ENCODE results near the gene TVP23C.

The TVP23C gene

DNA sequence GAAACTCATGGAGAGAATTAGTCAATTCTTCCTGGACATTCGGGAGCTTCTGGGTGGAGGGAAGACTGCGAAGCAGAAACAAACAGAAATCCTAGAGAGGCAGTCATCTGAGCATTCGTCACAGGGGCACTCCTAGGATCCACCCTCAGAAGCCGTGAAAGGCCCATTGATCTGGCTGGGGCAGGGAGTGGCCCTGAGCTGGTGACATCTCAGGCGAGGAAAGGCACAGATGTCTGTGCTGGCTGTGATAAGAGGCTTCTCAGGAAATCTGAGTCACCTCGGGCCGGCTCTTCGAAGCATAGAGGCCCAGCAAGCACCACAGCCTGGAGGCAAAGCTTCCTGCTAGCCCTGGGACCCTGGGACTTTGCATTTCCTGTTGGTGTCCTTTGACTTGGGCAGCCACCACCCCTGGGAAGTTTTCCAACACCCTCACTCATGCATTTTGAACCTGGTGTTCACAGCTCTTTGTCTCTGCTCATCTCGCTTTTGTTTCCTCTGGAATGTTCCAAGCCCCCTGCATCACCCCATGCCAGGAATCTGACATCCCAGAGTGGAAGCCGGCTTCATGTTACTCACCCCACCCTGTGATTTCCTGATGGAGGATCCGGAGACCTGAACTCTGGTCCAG lies 72.5 kb downstream of the TVP23C start:
- H3K27me3 ChIP-seq (ENCODE audit: control insufficient read depth in 1 of 2, insufficient read depth in 1 of 2, low read length in 2 of 2): no peaks in the 10 kb centered on the region
- no peak overlapping the region for H3K4ac ChIP-seq (ENCODE audit: low read depth in 1 of 2, low read length in 2 of 2)
- H2AFZ ChIP-seq (ENCODE audit: low read depth, low read length): peak overlapping the region; percentile 3
- H3K4me3 ChIP-seq (ENCODE audit: insufficient read depth in 1 of 2, low read depth in 1 of 2, low read length in 2 of 2): no peak overlapping the region
- H2BK12ac ChIP-seq (ENCODE audit: low read length in 2 of 2): peak overlapping the region in 1 of 2 experiments; percentile 33
- peak overlapping the region; percentile 16 for H4K8ac ChIP-seq (ENCODE audit: low read length)
- H2AK5ac ChIP-seq (ENCODE audit: low read length, severe bottlenecking): no peak overlapping the region
- no peak overlapping the region for H4K91ac ChIP-seq (ENCODE audit: low read length)
- WGBS: 4% methylated on average over 10 of the region's 11 CpGs
- H3K9me3 ChIP-seq (ENCODE audit: control insufficient read depth, low read length): no peaks in the 10 kb centered on the region
- H3K9ac ChIP-seq (ENCODE audit: low read length): peak overlapping the region; percentile 89
- peak overlapping the region; percentile 51 for H2BK120ac ChIP-seq (ENCODE audit: low read depth, low read length)
- H3K4me1 ChIP-seq (ENCODE audit: control insufficient read depth, insufficient read depth, low read depth, low read length): peaks cover 5% of the 10 kb centered on the region
- peak; percentile 93 for DNase-seq
- no peak overlapping the region for H2BK15ac ChIP-seq (ENCODE audit: low read depth, poor library complexity, severe bottlenecking)
- no peak overlapping the region for H3K4me2 ChIP-seq (ENCODE audit: low read length, poor library complexity, severe bottlenecking)
- H3K23ac ChIP-seq (ENCODE audit: low read length in 2 of 2): no peak overlapping the region
- H3K27ac ChIP-seq (ENCODE audit: low read length, poor library complexity, severe bottlenecking): peak overlapping the region; percentile 31
- H3K14ac ChIP-seq (ENCODE audit: low read length in 2 of 2): no peak overlapping the region
- peaks cover 2% of the 10 kb centered on the region for H3K79me1 ChIP-seq (replicated peaks; ENCODE audit: low read length, poor library complexity, severe bottlenecking)
- H3K36me3 ChIP-seq (ENCODE audit: control insufficient read depth in 1 of 2, insufficient read depth in 2 of 2, low read depth in 1 of 2, low read length in 2 of 2): peaks cover 0 to 10% of the 10 kb centered on the region in 2 experiments
- peak overlapping the region in 1 of 2 experiments; percentile 11 for H3K18ac ChIP-seq (ENCODE audit: low read depth in 1 of 2, low read length in 2 of 2)
- H2BK5ac ChIP-seq (ENCODE audit: low read depth, low read length, poor library complexity, severe bottlenecking): no peak overlapping the region

DNA sequence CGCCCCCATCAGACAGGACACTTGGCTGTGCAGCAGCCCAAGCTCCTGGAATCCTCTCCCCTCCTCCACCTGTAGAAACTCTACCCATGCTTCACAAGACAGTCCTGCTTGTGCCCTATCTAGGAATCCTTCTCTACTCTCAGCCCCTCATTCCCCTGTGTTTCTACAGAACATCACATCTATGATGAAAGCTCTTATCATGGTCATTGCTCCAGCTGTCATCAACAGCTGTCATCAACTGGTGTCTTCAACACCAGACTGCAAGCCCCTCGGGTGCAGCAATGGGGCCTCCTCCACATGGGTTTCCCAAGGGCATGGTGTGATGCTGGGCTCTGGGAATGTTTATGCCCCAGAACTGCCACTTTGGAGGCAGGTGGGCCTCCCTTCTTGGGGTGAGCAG lies 74.7 kb downstream of the TVP23C start:
- no peak overlapping the region for H3K14ac ChIP-seq (ENCODE audit: low read length in 2 of 2)
- no peak for DNase-seq
- H4K8ac ChIP-seq (ENCODE audit: low read length): no peak overlapping the region
- no peak overlapping the region for H3K23ac ChIP-seq (ENCODE audit: low read length in 2 of 2)
- no peak overlapping the region for H3K27ac ChIP-seq (ENCODE audit: low read length, poor library complexity, severe bottlenecking)
- no peak overlapping the region for H2BK5ac ChIP-seq (ENCODE audit: low read depth, low read length, poor library complexity, severe bottlenecking)
- H3K4ac ChIP-seq (ENCODE audit: low read depth in 1 of 2, low read length in 2 of 2): no peak overlapping the region
- no peak overlapping the region for H2AFZ ChIP-seq (ENCODE audit: low read depth, low read length)
- peaks cover 2% of the 10 kb centered on the region for H3K79me1 ChIP-seq (replicated peaks; ENCODE audit: low read length, poor library complexity, severe bottlenecking)
- H3K4me1 ChIP-seq (ENCODE audit: control insufficient read depth, insufficient read depth, low read depth, low read length): peaks cover 5% of the 10 kb centered on the region
- no peak overlapping the region for H3K4me3 ChIP-seq (ENCODE audit: insufficient read depth in 1 of 2, low read depth in 1 of 2, low read length in 2 of 2)
- H2BK120ac ChIP-seq (ENCODE audit: low read depth, low read length): no peak overlapping the region
- no peak overlapping the region for H4K91ac ChIP-seq (ENCODE audit: low read length)
- H3K4me2 ChIP-seq (ENCODE audit: low read length, poor library complexity, severe bottlenecking): no peak overlapping the region
- no peaks in the 10 kb centered on the region for H3K27me3 ChIP-seq (ENCODE audit: control insufficient read depth in 1 of 2, insufficient read depth in 1 of 2, low read length in 2 of 2)
- H2AK5ac ChIP-seq (ENCODE audit: low read length, severe bottlenecking): no peak overlapping the region
- H3K9ac ChIP-seq (ENCODE audit: low read length): no peak overlapping the region
- WGBS: 100% methylated on average over 2 of the region's 2 CpGs
- no peaks in the 10 kb centered on the region for H3K9me3 ChIP-seq (ENCODE audit: control insufficient read depth, low read length)
- H3K18ac ChIP-seq (ENCODE audit: low read depth in 1 of 2, low read length in 2 of 2): no peak overlapping the region
- H2BK12ac ChIP-seq (ENCODE audit: low read length in 2 of 2): no peak overlapping the region
- H3K36me3 ChIP-seq (ENCODE audit: control insufficient read depth in 1 of 2, insufficient read depth in 2 of 2, low read depth in 1 of 2, low read length in 2 of 2): peaks cover 0 to 10% of the 10 kb centered on the region in 2 experiments
- H2BK15ac ChIP-seq (ENCODE audit: low read depth, poor library complexity, severe bottlenecking): no peak overlapping the region

DNA sequence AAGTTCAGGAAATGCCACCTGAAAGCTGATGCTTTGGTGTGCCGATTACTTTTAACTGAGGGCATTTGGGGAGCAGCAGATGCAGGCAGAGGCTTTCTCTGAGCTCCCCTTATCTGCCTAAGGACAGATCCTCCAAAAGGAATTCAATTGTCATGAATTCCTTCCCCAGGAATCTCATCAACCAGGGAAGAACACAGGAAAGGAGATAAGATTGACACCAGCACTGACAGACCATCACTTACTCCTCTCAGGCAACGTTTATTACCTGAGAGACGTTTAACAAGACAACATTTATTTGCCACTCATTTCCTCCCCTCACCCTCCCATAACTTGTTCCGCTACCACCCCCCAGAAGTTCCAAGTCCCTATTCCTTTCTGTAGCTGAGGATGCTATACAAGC lies 78.2 kb downstream of the TVP23C start:
- no peak for DNase-seq
- H3K27ac ChIP-seq (ENCODE audit: low read length, poor library complexity, severe bottlenecking): no peak overlapping the region
- 38% methylated on average over 4 of the region's 4 CpGs for WGBS

DNA sequence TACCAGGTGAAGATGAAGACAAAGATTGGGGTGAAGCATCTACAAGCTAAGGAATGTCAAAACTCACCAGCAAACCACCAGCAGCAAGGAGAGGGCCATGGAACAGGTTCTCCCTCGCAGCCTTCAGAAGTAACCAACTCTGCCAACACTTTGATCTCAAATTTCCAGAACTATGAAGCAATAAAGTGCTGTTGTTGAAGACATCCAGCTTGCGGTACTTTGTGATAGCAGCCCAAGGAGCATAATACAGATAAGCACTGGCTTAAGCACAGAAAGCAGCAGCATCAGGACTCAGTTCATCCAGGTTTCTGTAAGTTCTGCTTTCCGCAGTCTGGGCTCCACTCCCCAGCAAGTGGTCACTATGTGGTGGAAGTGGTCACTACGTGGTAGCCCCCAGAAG lies 79.9 kb downstream of the TVP23C start:
- no peak overlapping the region for H2AFZ ChIP-seq (ENCODE audit: low read depth, low read length)
- H4K91ac ChIP-seq (ENCODE audit: low read length): no peak overlapping the region
- H3K4ac ChIP-seq (ENCODE audit: low read depth in 1 of 2, low read length in 2 of 2): no peak overlapping the region
- H2BK15ac ChIP-seq (ENCODE audit: low read depth, poor library complexity, severe bottlenecking): no peak overlapping the region
- H2BK120ac ChIP-seq (ENCODE audit: low read depth, low read length): no peak overlapping the region
- no peak overlapping the region for H2BK5ac ChIP-seq (ENCODE audit: low read depth, low read length, poor library complexity, severe bottlenecking)
- peaks cover 1% of the 10 kb centered on the region for H3K79me1 ChIP-seq (replicated peaks; ENCODE audit: low read length, poor library complexity, severe bottlenecking)
- H2BK12ac ChIP-seq (ENCODE audit: low read length in 2 of 2): no peak overlapping the region
- no peak overlapping the region for H2AK5ac ChIP-seq (ENCODE audit: low read length, severe bottlenecking)
- no peak overlapping the region for H3K23ac ChIP-seq (ENCODE audit: low read length in 2 of 2)
- no peak overlapping the region for H4K8ac ChIP-seq (ENCODE audit: low read length)
- no peak overlapping the region for H3K18ac ChIP-seq (ENCODE audit: low read depth in 1 of 2, low read length in 2 of 2)
- no peaks in the 10 kb centered on the region for H3K9me3 ChIP-seq (ENCODE audit: control insufficient read depth, low read length)
- 46% methylated on average over 4 of the region's 4 CpGs for WGBS
- H3K9ac ChIP-seq (ENCODE audit: low read length): no peak overlapping the region
- DNase-seq: no peak
- H3K4me3 ChIP-seq (ENCODE audit: insufficient read depth in 1 of 2, low read depth in 1 of 2, low read length in 2 of 2): no peak overlapping the region
- H3K4me2 ChIP-seq (ENCODE audit: low read length, poor library complexity, severe bottlenecking): no peak overlapping the region
- H3K4me1 ChIP-seq (ENCODE audit: control insufficient read depth, insufficient read depth, low read depth, low read length): peaks cover 3% of the 10 kb centered on the region
- H3K36me3 ChIP-seq (ENCODE audit: control insufficient read depth in 1 of 2, insufficient read depth in 2 of 2, low read depth in 1 of 2, low read length in 2 of 2): peaks cover 0 to 5% of the 10 kb centered on the region in 2 experiments
- no peak overlapping the region for H3K27ac ChIP-seq (ENCODE audit: low read length, poor library complexity, severe bottlenecking)
- no peak overlapping the region for H3K14ac ChIP-seq (ENCODE audit: low read length in 2 of 2)
- H3K27me3 ChIP-seq (ENCODE audit: control insufficient read depth in 1 of 2, insufficient read depth in 1 of 2, low read length in 2 of 2): no peaks in the 10 kb centered on the region

More for the DNA sequence above, 78.2 kb downstream of the TVP23C start:
- H2AFZ ChIP-seq (ENCODE audit: low read depth, low read length): no peak overlapping the region
- H2BK15ac ChIP-seq (ENCODE audit: low read depth, poor library complexity, severe bottlenecking): no peak overlapping the region
- H4K91ac ChIP-seq (ENCODE audit: low read length): no peak overlapping the region
- H3K4me1 ChIP-seq (ENCODE audit: control insufficient read depth, insufficient read depth, low read depth, low read length): no peaks in the 10 kb centered on the region
- H3K18ac ChIP-seq (ENCODE audit: low read depth in 1 of 2, low read length in 2 of 2): no peak overlapping the region
- no peak overlapping the region for H3K23ac ChIP-seq (ENCODE audit: low read length in 2 of 2)
- no peak overlapping the region for H3K4me3 ChIP-seq (ENCODE audit: insufficient read depth in 1 of 2, low read depth in 1 of 2, low read length in 2 of 2)
- H2BK5ac ChIP-seq (ENCODE audit: low read depth, low read length, poor library complexity, severe bottlenecking): no peak overlapping the region
- H3K79me1 ChIP-seq (replicated peaks; ENCODE audit: low read length, poor library complexity, severe bottlenecking): peaks cover 3% of the 10 kb centered on the region
- H3K4ac ChIP-seq (ENCODE audit: low read depth in 1 of 2, low read length in 2 of 2): no peak overlapping the region
- no peaks in the 10 kb centered on the region for H3K9me3 ChIP-seq (ENCODE audit: control insufficient read depth, low read length)
- H4K8ac ChIP-seq (ENCODE audit: low read length): no peak overlapping the region
- no peak overlapping the region for H2AK5ac ChIP-seq (ENCODE audit: low read length, severe bottlenecking)
- H2BK12ac ChIP-seq (ENCODE audit: low read length in 2 of 2): no peak overlapping the region
- no peak overlapping the region for H3K4me2 ChIP-seq (ENCODE audit: low read length, poor library complexity, severe bottlenecking)
- no peak overlapping the region for H3K9ac ChIP-seq (ENCODE audit: low read length)
- peaks cover 0 to 8% of the 10 kb centered on the region in 2 experiments for H3K36me3 ChIP-seq (ENCODE audit: control insufficient read depth in 1 of 2, insufficient read depth in 2 of 2, low read depth in 1 of 2, low read length in 2 of 2)
- H3K27me3 ChIP-seq (ENCODE audit: control insufficient read depth in 1 of 2, insufficient read depth in 1 of 2, low read length in 2 of 2): no peaks in the 10 kb centered on the region
- no peak overlapping the region for H3K14ac ChIP-seq (ENCODE audit: low read length in 2 of 2)
- no peak overlapping the region for H2BK120ac ChIP-seq (ENCODE audit: low read depth, low read length)

Data from mesenchymal stem cell (in vitro differentiated cells and primary cell).